Endothelial cell of umbilical vein (primary cell): ENCODE measurements around the gene ITPR2. TPM values are rescaled to one million over a fixed set of nuclear protein-coding genes. Genes with fewer than 3 reads are reported as not detected.

Experiments used
- BruUV-seq: library from RNA; stranded (reverse); fragments of 400-500 nt; replicated peaks from 2 replicates; lab custom pipeline; 2021; lab: Mats Ljungman, UMichigan
- CTCF ChIA-PET: fragments of 300-600, 350-600 bp; sonication (Branson Sonifier 250); formaldehyde crosslinking; loops from one replicate; lab custom pipeline; 2021; ENCODE audit warnings: antibody characterized with exemption, inconsistent platforms; lab: Charles Lee
- POLR2A ChIA-PET: fragments of 300-600, 350-600 bp; sonication (Branson Sonifier 250); formaldehyde crosslinking; loops from one replicate; lab custom pipeline; 2021; ENCODE audit warnings: antibody characterized with exemption, inconsistent platforms; lab: Charles Lee
- DNase-seq: peaks from one replicate; pipeline ENCODE4 v3.0.0-alpha.2; 2011; ENCODE audit warnings: low read depth, low spot score
- FAIRE-seq: peaks from 2 replicates; lab custom pipeline; 2011; peaks lifted over from hg19 to GRCh38; lab: Jason Lieb, UNC
- H2AFZ ChIP-seq: 2 replicates; pipeline ENCODE4 v1.6.0; 2012; ENCODE audit warnings: low read depth, low read length, control low read depth, inconsistent platforms
- H3K27ac ChIP-seq: 2 replicates; pipeline ENCODE4 v1.5.1; 2011; ENCODE audit warnings: low read depth, mild to moderate bottlenecking, control low read depth, low read length, moderate library complexity; ENCODE audit not compliant: insufficient read depth
- H3K27me3 ChIP-seq, 2 experiments: 2 replicates each; pipeline versions ENCODE4 v1.6.0 to v1.6.1; 2011; ENCODE audit warnings: low read length in 2 of 2, mixed read lengths in 1 of 2; ENCODE audit not compliant: control insufficient read depth in 2 of 2, insufficient read depth in 2 of 2
- H3K36me3 ChIP-seq, 2 experiments: 2 replicates in 1 of 2; 3 replicates in 1 of 2; pipeline ENCODE4 v1.5.1; 2011; ENCODE audit warnings: low read length in 2 of 2, mild to moderate bottlenecking in 1 of 2, moderate library complexity in 1 of 2; ENCODE audit not compliant: control insufficient read depth in 2 of 2, insufficient read depth in 2 of 2; ENCODE audit errors: extremely low read depth in 1 of 2
- H3K4me1 ChIP-seq: 3 replicates; pipeline ENCODE4 v1.5.1; 2011; ENCODE audit warnings: mild to moderate bottlenecking, low read length; ENCODE audit not compliant: control insufficient read depth, insufficient read depth; ENCODE audit errors: extremely low read depth
- H3K4me2 ChIP-seq: 2 replicates; pipeline ENCODE4 v1.6.1; 2011; ENCODE audit warnings: low read length, control low read depth, mixed read lengths; ENCODE audit not compliant: insufficient read depth
- H3K4me3 ChIP-seq, 3 experiments: fragments of 200-600 bp in 1 of 3; sonication (generic), shearing (Covaris generic) in 1 of 3; replicated peaks in 1 of 3; 2 replicates each; pipeline ENCODE4 v1.5.1; 2011 to 2016; ENCODE audit warnings: control low read depth in 3 of 3, low read length in 3 of 3, mild to moderate bottlenecking in 2 of 3, inconsistent platforms in 1 of 3, low read depth in 1 of 3, moderate library complexity in 1 of 3; ENCODE audit not compliant: insufficient read depth in 1 of 3
- H3K79me2 ChIP-seq: 2 replicates; pipeline ENCODE4 v1.6.0; 2012; ENCODE audit warnings: low read length, inconsistent platforms; ENCODE audit not compliant: control insufficient read depth, insufficient read depth
- H3K9ac ChIP-seq: replicated peaks from 2 replicates; pipeline ENCODE3; 2011; ENCODE audit warnings: low read length, control low read depth; ENCODE audit not compliant: insufficient read depth; ENCODE audit errors: extremely low read depth
- H3K9me1 ChIP-seq: replicated peaks from 3 replicates; pipeline ENCODE4 v1.6.0; 2011; ENCODE audit warnings: mild to moderate bottlenecking, low read length; ENCODE audit not compliant: control insufficient read depth, insufficient read depth; ENCODE audit errors: extremely low read depth
- H3K9me3 ChIP-seq: replicated peaks from 2 replicates; pipeline ENCODE4 v1.5.1; 2012; ENCODE audit warnings: low read length, inconsistent platforms; ENCODE audit not compliant: control insufficient read depth, insufficient read depth
- H4K20me1 ChIP-seq: replicated peaks from 2 replicates; pipeline ENCODE3; 2011; ENCODE audit warnings: mild to moderate bottlenecking, low read length; ENCODE audit not compliant: control insufficient read depth, insufficient read depth; ENCODE audit errors: extremely low read depth
- CTCF ChIP-seq, 2 donors: IDR thresholded peaks; 1 replicate in 1 of 2; 2 replicates in 1 of 2; pipeline ENCODE4 v1.5.1; 2011; ENCODE audit warnings: low read length in 2 of 2, mild to moderate bottlenecking in 2 of 2, moderate library complexity in 2 of 2, control low read depth in 1 of 2, inconsistent platforms in 1 of 2, low read depth in 1 of 2; ENCODE audit not compliant: insufficient read depth in 1 of 2; ENCODE audit errors: extremely low read depth in 1 of 2
- EZH2 ChIP-seq: IDR thresholded peaks from 2 replicates; pipeline ENCODE4 v1.6.1; 2012; ENCODE audit warnings: borderline replicate concordance, low read depth, mild to moderate bottlenecking, moderate library complexity, low read length, inconsistent platforms; ENCODE audit not compliant: severe bottlenecking
- FOS ChIP-seq: IDR thresholded peaks from 2 replicates; pipeline ENCODE4 v1.6.1; 2011; ENCODE audit warnings: mild to moderate bottlenecking, low read length, moderate library complexity, borderline replicate concordance; ENCODE audit not compliant: insufficient read depth
- GATA2 ChIP-seq: IDR thresholded peaks from 2 replicates; pipeline ENCODE4 v1.7.0; 2011; ENCODE audit warnings: low read depth, mild to moderate bottlenecking, moderate library complexity, mixed read lengths, low read length; ENCODE audit not compliant: insufficient read length, insufficient read depth
- JUN ChIP-seq: IDR thresholded peaks from 2 replicates; pipeline ENCODE4 v1.6.1; 2011; ENCODE audit warnings: borderline replicate concordance, low read depth; ENCODE audit not compliant: insufficient read length, insufficient read depth
- MAX ChIP-seq: IDR thresholded peaks from 2 replicates; pipeline ENCODE4 v1.6.1; 2011; ENCODE audit not compliant: insufficient read depth, insufficient read length
- MYC ChIP-seq: IDR thresholded peaks from one replicate; pipeline ENCODE4 v1.6.1; 2011; ENCODE audit warnings: mild to moderate bottlenecking, low read depth, low read length
- POLR2A ChIP-seq: IDR thresholded peaks from 2 replicates; pipeline ENCODE4 v1.6.1; 2012; ENCODE audit warnings: low read depth, mild to moderate bottlenecking, control low read depth, low read length
- POLR2AphosphoS5 ChIP-seq: IDR thresholded peaks from 2 replicates; pipeline ENCODE4 v1.6.1; 2012; ENCODE audit warnings: low read depth, mild to moderate bottlenecking, control low read depth, low read length, moderate library complexity; ENCODE audit not compliant: insufficient read depth
- dilution Hi-C: fragments of 300-500 bp; cut with MboI; formaldehyde crosslinking; loops from one replicate; pipeline ENCODE4 v1.15.0; 2019; ENCODE audit warnings: low sequenced_read_pairs; ENCODE audit not compliant: extremely low pct_ligation_motif_present
- intact Hi-C: fragments of 100-400 bp; cut with micrococcal nuclease; formaldehyde crosslinking; loops from one replicate; pipeline ENCODE4 v1.10.0; 2022
- polyA plus RNA-seq, 4 experiments: library from polyadenylated mRNA; depleted of rRNA in 3 of 4; stranded (reverse) in 3 of 4; unstranded in 1 of 4; fragments of >200 nt; gene quantifications; 2 replicates each; pipeline versions ENCODE4 v1.2.1 to v1.2.3, GENCODE V29; 2011 to 2012; ENCODE audit warnings: missing spikeins in 1 of 4
- total RNA-seq: library from RNA; stranded (reverse); gene quantifications from 2 replicates; pipeline ENCODE4 v1.2.3, GENCODE V29; 2021

Gene ITPR2
- total and polyA plus RNA-seq, 2 donors (not counting 3 experiments of a cell fraction or from before 2014, with no cell fraction given): 16.2 to 86.8 TPM

- no peaks in the 10 kb centered on the region for H3K79me2 ChIP-seq
- no peak overlapping the region for H3K4me3 ChIP-seq
- H3K36me3 ChIP-seq: no peaks in the 10 kb centered on the region
- peaks cover 2% of the 10 kb centered on the region for H3K4me1 ChIP-seq
- no peak for FAIRE-seq
- dilution Hi-C loops (no loop called here), intact Hi-C loops (no loop called here)
- no peak overlapping the region for H3K4me2 ChIP-seq
- CTCF ChIA-PET: interaction anchor here (1.3 to 1.4 kb wide), 2 partner anchors 46 kb away, joined by 4 read pairs; no protein-coding TSS in a partner anchor
- no TSS peak for BruUV-seq
- no peak for TF ChIP-seq MYC
- TF ChIP-seq FOS: no peak
- TF ChIP-seq POLR2A: no peak
- TF ChIP-seq EZH2: no peak
- no peak for TF ChIP-seq POLR2AphosphoS5
- no peak for TF ChIP-seq CTCF (IDR thresholded peaks at IDR 0.05; ENCODE audit: extremely low read depth in 1 of 2, insufficient read depth in 1 of 2, low read depth in 1 of 2, low read length in 2 of 2)
- TF ChIP-seq MAX: no peak
- TF ChIP-seq GATA2: no peak
- no peak for TF ChIP-seq JUN
- POLR2A ChIA-PET: no interaction called here
- no peak overlapping the region for H3K27ac ChIP-seq
- no peaks in the 10 kb centered on the region for H3K9me3 ChIP-seq
- H4K20me1 ChIP-seq: no peaks in the 10 kb centered on the region
- DNase-seq: no peak
- no peaks in the 10 kb centered on the region for H3K27me3 ChIP-seq
- H2AFZ ChIP-seq: no peak overlapping the region
- H3K9me1 ChIP-seq: no peaks in the 10 kb centered on the region
- H3K9ac ChIP-seq: no peak overlapping the region
These were observed 6.0 kb upstream of the ITPR2 start for GRCh38 chr12:26838888-26839416.
